ENCODE results near the gene BAZ2B. TPM values are rescaled to one million over a fixed set of nuclear protein-coding genes. Genes with fewer than 3 reads are reported as not detected.

Gene BAZ2B
- total and polyA plus RNA-seq, 2 of the 13 experiments (the other 11 are each of a cell fraction or from before 2014, with no cell fraction given) = 14.0 to 15.1 TPM

DNA sequence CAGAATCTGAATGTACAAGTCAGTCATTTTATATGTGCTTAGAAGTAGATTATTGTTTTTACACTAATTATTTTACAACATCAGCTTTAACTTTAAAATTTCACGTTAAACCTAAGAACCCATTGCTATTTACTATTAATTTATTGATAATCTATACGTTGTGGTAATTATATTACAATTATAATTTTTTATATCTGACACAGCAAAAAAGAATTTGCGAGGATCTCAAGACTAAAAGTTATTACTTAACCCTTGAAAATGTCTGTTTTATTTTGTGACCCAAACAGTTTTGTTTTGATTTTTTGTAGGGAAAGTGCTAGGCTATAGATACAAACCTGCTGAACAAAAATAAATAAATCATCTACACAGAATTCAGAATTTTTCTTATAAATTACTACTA is 30.3 kb downstream of the BAZ2B start:
- ATAC-seq (no peak), FAIRE-seq (no peak), DNase-seq (ENCODE audit: low spot score) (no peak)
- in situ Hi-C loops (cut with HindIII; ENCODE audit: extremely low pct_ligation_motif_present, low pct_unique_long_range_greater_than_20kb) = no loop called here
- H3K9ac ChIP-seq (ENCODE audit: insufficient read depth, low read depth, low read length) = no peak overlapping the region
- no peaks in the 10 kb centered on the region for H3K4me1 ChIP-seq (ENCODE audit: insufficient read depth, low read length)
- H3K27ac ChIP-seq (ENCODE audit: extremely low read length, insufficient read depth, low read length) = no peak overlapping the region
- intact Hi-C loops (cut with micrococcal nuclease; ENCODE audit: unreplicated experiment) = no loop called here
- H4K20me1 ChIP-seq (ENCODE audit: insufficient read depth, low read length) = no peaks in the 10 kb centered on the region; the same call in 1 of the 2 replicates
- no peaks in the 10 kb centered on the region for H3K9me3 ChIP-seq (ENCODE audit: low read length)
- no peak overlapping the region for H3K4me3 ChIP-seq (replicated peaks in 1 of 3; ENCODE audit: insufficient read depth in 1 of 3, low read depth in 2 of 3, low read length in 3 of 3)
- no peaks in the 10 kb centered on the region for H3K27me3 ChIP-seq (ENCODE audit: control insufficient read depth in 1 of 2, insufficient read depth in 2 of 2, low read length in 2 of 2)
- ChIA-PET CTCF (ENCODE audit: low intra/inter-chr PET ratio, low total read pairs) (no interaction called here), POLR2A (no interaction called here)
- H3K4me2 ChIP-seq (ENCODE audit: low read depth, low read length) = no peak overlapping the region
- 79% methylated on average over 3 of the region's 3 CpGs for WGBS (ENCODE audit: low lambda C conversion rate)
- no TSS peak for BruUV-seq (replicated peaks)
- no peaks in the 10 kb centered on the region for H3K79me2 ChIP-seq (ENCODE audit: insufficient read depth, low read length)
- no peak overlapping the region for H2AFZ ChIP-seq (ENCODE audit: low read length)
- no peaks in the 10 kb centered on the region for H3K36me3 ChIP-seq (replicated peaks in 1 of 2; ENCODE audit: control insufficient read depth in 1 of 2, insufficient read depth in 2 of 2, low read length in 2 of 2)
- peak in 1 of 2 experiments; percentile 69; a peak in 2 of 4 replicates for TF ChIP-seq MAFK (conservative IDR thresholded peaks at IDR 0.05 in 1 of 2, IDR thresholded peaks at IDR 0.05 in 1 of 2; ENCODE audit: low read length in 2 of 2)
- TF ChIP-seq ADNP (CRISPR knock-in tag; IDR thresholded peaks at IDR 0.05) = no peak
- peak; percentile 29; the same call in 1 of the 2 replicates for TF ChIP-seq MAFF (IDR thresholded peaks at IDR 0.05; ENCODE audit: low read depth, low read length)

GRCh38 chr2:159585622-159586021 is 30.7 kb downstream of the BAZ2B start:
- H3K27ac ChIP-seq (ENCODE audit: extremely low read length, insufficient read depth, low read length) = no peak overlapping the region
- H3K36me3 ChIP-seq (replicated peaks in 1 of 2; ENCODE audit: control insufficient read depth in 1 of 2, insufficient read depth in 2 of 2, low read length in 2 of 2) = no peaks in the 10 kb centered on the region
- no peak overlapping the region for H2AFZ ChIP-seq (ENCODE audit: low read length)
- H3K4me3 ChIP-seq (replicated peaks in 1 of 3; ENCODE audit: insufficient read depth in 1 of 3, low read depth in 2 of 3, low read length in 3 of 3) = no peak overlapping the region
- ATAC-seq = no peak
- in situ Hi-C loops (cut with HindIII; ENCODE audit: extremely low pct_ligation_motif_present, low pct_unique_long_range_greater_than_20kb) (no loop called here), intact Hi-C loops (cut with micrococcal nuclease; ENCODE audit: unreplicated experiment) (no loop called here)
- BruUV-seq (replicated peaks) = no TSS peak
- no peaks in the 10 kb centered on the region; the same call in 1 of the 2 replicates for H4K20me1 ChIP-seq (ENCODE audit: insufficient read depth, low read length)
- no peaks in the 10 kb centered on the region for H3K27me3 ChIP-seq (ENCODE audit: control insufficient read depth in 1 of 2, insufficient read depth in 2 of 2, low read length in 2 of 2)
- POLR2A ChIA-PET = no interaction called here
- no peak overlapping the region for H3K4me2 ChIP-seq (ENCODE audit: low read depth, low read length)
- DNase-seq (ENCODE audit: low spot score) = no peak
- H3K9me3 ChIP-seq (ENCODE audit: low read length) = no peaks in the 10 kb centered on the region
- FAIRE-seq = no peak
- H3K9ac ChIP-seq (ENCODE audit: insufficient read depth, low read depth, low read length) = no peak overlapping the region
- H3K79me2 ChIP-seq (ENCODE audit: insufficient read depth, low read length) = no peaks in the 10 kb centered on the region
- H3K4me1 ChIP-seq (ENCODE audit: insufficient read depth, low read length) = no peaks in the 10 kb centered on the region
- CTCF ChIA-PET (ENCODE audit: low intra/inter-chr PET ratio, low total read pairs) = no interaction called here
- TF ChIP-seq ZNF737 (CRISPR knock-in tag; IDR thresholded peaks at IDR 0.05; ENCODE audit: borderline replicate concordance) (no peak), ZKSCAN8 (CRISPR knock-in tag; IDR thresholded peaks at IDR 0.05; ENCODE audit: borderline replicate concordance) (no peak), FOXO1 (CRISPR knock-in tag; IDR thresholded peaks at IDR 0.05) (no peak), NCOA1 (CRISPR knock-in tag; IDR thresholded peaks at IDR 0.05) (no peak), ZNF18 (CRISPR knock-in tag; IDR thresholded peaks at IDR 0.05; ENCODE audit: insufficient replicate concordance) (no peak), SMARCC2 (IDR thresholded peaks at IDR 0.05) (no peak), FOXJ3 (CRISPR knock-in tag; IDR thresholded peaks at IDR 0.05; ENCODE audit: borderline replicate concordance) (no peak), GATA4 (IDR thresholded peaks at IDR 0.05; ENCODE audit: borderline replicate concordance, low read depth) (no peak), HNRNPLL (IDR thresholded peaks at IDR 0.05; ENCODE audit: low read depth, low read length, poor library complexity, severe bottlenecking) (no peak), TAF1 (CRISPR knock-in tag; IDR thresholded peaks at IDR 0.05) (no peak)
- TF ChIP-seq, protein P1, sequence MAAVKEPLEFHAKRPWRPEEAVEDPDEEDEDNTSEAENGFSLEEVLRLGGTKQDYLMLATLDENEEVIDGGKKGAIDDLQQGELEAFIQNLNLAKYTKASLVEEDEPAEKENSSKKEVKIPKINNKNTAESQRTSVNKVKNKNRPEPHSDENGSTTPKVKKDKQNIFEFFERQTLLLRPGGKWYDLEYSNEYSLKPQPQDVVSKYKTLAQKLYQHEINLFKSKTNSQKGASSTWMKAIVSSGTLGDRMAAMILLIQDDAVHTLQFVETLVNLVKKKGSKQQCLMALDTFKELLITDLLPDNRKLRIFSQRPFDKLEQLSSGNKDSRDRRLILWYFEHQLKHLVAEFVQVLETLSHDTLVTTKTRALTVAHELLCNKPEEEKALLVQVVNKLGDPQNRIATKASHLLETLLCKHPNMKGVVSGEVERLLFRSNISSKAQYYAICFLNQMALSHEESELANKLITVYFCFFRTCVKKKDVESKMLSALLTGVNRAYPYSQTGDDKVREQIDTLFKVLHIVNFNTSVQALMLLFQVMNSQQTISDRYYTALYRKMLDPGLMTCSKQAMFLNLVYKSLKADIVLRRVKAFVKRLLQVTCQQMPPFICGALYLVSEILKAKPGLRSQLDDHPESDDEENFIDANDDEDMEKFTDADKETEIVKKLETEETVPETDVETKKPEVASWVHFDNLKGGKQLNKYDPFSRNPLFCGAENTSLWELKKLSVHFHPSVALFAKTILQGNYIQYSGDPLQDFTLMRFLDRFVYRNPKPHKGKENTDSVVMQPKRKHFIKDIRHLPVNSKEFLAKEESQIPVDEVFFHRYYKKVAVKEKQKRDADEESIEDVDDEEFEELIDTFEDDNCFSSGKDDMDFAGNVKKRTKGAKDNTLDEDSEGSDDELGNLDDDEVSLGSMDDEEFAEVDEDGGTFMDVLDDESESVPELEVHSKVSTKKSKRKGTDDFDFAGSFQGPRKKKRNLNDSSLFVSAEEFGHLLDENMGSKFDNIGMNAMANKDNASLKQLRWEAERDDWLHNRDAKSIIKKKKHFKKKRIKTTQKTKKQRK (IDR thresholded peaks at IDR 0.05; ENCODE audit: low read length) = no peak
